Prostate gland (tissue), 2 donors: ENCODE measurements around the gene SLC2A4RG.

Experiments used
- POLR2A ChIP-seq: fragments of 450-650 bp; IDR thresholded peaks from one replicate; pipeline ENCODE4 v1.6.1; 2016; ENCODE audit warnings: antibody characterized with exemption, mild to moderate bottlenecking
- POLR2AphosphoS5 ChIP-seq: sonication (generic); formaldehyde crosslinking; IDR thresholded peaks from one replicate; pipeline ENCODE4 v1.6.1; 2017; ENCODE audit warnings: antibody characterized with exemption
- TF ChIP-seq, protein P1 (sequence below), 4 experiments: fragments of 200-600 bp in 2 of 4; fragments of 450-650 bp in 2 of 4; sonication (generic) in 2 of 4; IDR thresholded peaks; 1 replicate in 3 of 4; 2 replicates in 1 of 4; pipeline ENCODE4 v1.5.1; 2016 to 2019; ENCODE audit warnings: antibody characterized with exemption in 4 of 4, mild to moderate bottlenecking in 2 of 4, moderate library complexity in 2 of 4

DNA sequence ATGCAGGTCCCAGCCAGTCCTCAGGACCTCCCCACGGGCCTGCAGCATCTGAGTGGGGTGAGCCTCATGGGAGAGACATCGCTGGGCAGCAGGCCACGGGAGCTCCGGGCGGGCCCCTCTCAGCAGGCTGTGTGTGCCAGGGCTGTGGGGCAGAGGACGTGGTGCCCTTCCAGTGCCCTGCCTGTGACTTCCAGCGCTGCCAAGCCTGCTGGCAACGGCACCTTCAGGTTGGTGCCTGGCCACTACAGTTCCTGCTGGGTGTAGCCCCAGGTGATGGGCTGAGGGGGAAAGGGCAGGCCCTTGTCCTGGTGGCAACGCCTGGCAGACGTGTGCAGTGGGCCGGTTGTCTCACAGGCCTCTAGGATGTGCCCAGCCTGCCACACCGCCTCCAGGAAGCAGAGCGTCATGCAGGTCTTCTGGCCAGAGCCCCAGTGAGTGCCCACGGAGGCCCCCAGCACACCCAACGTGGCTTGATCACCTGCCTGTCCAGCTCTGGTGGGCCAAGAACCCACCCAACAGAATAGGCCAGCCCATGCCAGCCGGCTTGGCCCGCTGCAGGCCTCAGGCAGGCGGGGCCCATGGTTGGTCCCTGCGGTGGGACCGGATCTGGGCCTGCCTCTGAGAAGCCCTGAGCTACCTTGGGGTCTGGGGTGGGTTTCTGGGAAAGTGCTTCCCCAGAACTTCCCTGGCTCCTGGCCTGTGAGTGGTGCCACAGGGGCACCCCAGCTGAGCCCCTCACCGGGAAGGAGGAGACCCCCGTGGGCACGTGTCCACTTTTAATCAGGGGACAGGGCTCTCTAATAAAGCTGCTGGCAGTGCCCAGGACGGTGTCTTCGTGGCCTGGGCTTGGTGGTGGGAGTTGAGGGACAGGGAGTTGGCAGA, 43.9 kb upstream of the SLC2A4RG start:
- TF ChIP-seq, protein P1, sequence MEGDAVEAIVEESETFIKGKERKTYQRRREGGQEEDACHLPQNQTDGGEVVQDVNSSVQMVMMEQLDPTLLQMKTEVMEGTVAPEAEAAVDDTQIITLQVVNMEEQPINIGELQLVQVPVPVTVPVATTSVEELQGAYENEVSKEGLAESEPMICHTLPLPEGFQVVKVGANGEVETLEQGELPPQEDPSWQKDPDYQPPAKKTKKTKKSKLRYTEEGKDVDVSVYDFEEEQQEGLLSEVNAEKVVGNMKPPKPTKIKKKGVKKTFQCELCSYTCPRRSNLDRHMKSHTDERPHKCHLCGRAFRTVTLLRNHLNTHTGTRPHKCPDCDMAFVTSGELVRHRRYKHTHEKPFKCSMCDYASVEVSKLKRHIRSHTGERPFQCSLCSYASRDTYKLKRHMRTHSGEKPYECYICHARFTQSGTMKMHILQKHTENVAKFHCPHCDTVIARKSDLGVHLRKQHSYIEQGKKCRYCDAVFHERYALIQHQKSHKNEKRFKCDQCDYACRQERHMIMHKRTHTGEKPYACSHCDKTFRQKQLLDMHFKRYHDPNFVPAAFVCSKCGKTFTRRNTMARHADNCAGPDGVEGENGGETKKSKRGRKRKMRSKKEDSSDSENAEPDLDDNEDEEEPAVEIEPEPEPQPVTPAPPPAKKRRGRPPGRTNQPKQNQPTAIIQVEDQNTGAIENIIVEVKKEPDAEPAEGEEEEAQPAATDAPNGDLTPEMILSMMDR (IDR thresholded peaks at IDR 0.05), result no peak
- no peak for TF ChIP-seq POLR2A
- TF ChIP-seq POLR2AphosphoS5, result no peak
